Measurements from ENCODE around the gene FMN2.

GRCh38 chr1:240284656-240285414, 193.2 kb downstream of the FMN2 start:
- TF ChIP-seq CTCF (IDR thresholded peaks at IDR 0.05) = no peak
- no peak for TF ChIP-seq POLR2A (IDR thresholded peaks at IDR 0.05)
